Liver (tissue), 3 donors: ENCODE measurements around the gene SENP1.

Experiments used
- EGR1 ChIP-seq, 2 donors: IDR thresholded peaks; 2 replicates each; pipeline ENCODE4 v1.6.1; 2016 to 2018; ENCODE audit warnings: antibody characterized with exemption in 2 of 2, low read depth in 2 of 2
- GABPA ChIP-seq, 2 donors: IDR thresholded peaks in 1 of 2; conservative IDR thresholded peaks in 1 of 2; 2 replicates each; pipeline ENCODE4 v1.6.1; 2016; ENCODE audit warnings: antibody characterized with exemption in 2 of 2, mild to moderate bottlenecking in 1 of 2, moderate library complexity in 1 of 2
- HNF4G ChIP-seq: IDR thresholded peaks from 2 replicates; pipeline ENCODE4 v1.6.1; 2016; ENCODE audit warnings: antibody characterized with exemption
- JUND ChIP-seq, 2 donors: IDR thresholded peaks; 2 replicates each; pipeline ENCODE4 v1.6.1; 2016; ENCODE audit warnings: antibody characterized with exemption in 2 of 2
- RAD21 ChIP-seq, 2 donors: IDR thresholded peaks; 2 replicates each; pipeline ENCODE4 v1.6.1; 2016; ENCODE audit warnings: antibody characterized with exemption in 2 of 2, mild to moderate bottlenecking in 2 of 2
- SP1 ChIP-seq: IDR thresholded peaks from 2 replicates; pipeline ENCODE4 v1.6.1; 2018; ENCODE audit warnings: antibody characterized with exemption, mild to moderate bottlenecking
- TAF1 ChIP-seq: conservative IDR thresholded peaks from 2 replicates; pipeline ENCODE4 v1.6.1; 2016; ENCODE audit warnings: antibody characterized with exemption, mild to moderate bottlenecking
- YY1 ChIP-seq: IDR thresholded peaks from 2 replicates; pipeline ENCODE4 v1.6.1; 2016; ENCODE audit warnings: antibody characterized with exemption, mild to moderate bottlenecking
- TF ChIP-seq, protein P1 (sequence below): fragments of 150-350 bp; IDR thresholded peaks from 2 replicates; pipeline ENCODE4 v1.5.1; 2017; ENCODE audit warnings: improper control_type of control experiment, low read depth, low read length; ENCODE audit not compliant: missing input control
- TF ChIP-seq, protein P2 (sequence below): IDR thresholded peaks from 2 replicates; pipeline ENCODE4 v1.6.1; 2016; ENCODE audit warnings: antibody characterized with exemption, mild to moderate bottlenecking
- TF ChIP-seq, protein P3 (sequence below): IDR thresholded peaks from 2 replicates; pipeline ENCODE4 v1.6.1; 2016; ENCODE audit warnings: antibody characterized with exemption
- TF ChIP-seq, protein P4 (sequence below): IDR thresholded peaks from 2 replicates; pipeline ENCODE4 v1.6.1; 2016; ENCODE audit warnings: antibody characterized with exemption
- TF ChIP-seq, protein P5 (sequence below): IDR thresholded peaks from 2 replicates; pipeline ENCODE4 v1.6.1; 2016; ENCODE audit warnings: antibody characterized with exemption
- donor health status: healthy.
- donor health status: healthy.

DNA sequence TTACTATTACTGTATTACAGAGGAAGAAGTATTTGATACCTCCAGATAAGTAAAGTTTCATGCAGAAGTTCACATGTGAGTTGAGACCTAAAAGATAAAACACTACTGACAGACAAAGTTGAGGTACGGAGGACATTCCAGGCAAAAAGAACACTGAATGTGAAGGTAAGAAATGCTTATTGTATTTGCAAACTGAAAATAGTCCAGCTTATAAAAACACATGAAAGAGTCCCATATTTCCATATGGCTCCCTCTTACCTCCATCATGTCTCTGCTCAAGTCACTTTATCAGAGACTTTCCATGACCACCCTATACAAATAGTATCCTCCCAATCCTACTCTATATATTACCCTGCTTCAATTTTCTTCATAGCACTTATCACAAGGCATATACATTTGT, 35.8 kb downstream of the SENP1 start:
- TF ChIP-seq, protein P1, sequence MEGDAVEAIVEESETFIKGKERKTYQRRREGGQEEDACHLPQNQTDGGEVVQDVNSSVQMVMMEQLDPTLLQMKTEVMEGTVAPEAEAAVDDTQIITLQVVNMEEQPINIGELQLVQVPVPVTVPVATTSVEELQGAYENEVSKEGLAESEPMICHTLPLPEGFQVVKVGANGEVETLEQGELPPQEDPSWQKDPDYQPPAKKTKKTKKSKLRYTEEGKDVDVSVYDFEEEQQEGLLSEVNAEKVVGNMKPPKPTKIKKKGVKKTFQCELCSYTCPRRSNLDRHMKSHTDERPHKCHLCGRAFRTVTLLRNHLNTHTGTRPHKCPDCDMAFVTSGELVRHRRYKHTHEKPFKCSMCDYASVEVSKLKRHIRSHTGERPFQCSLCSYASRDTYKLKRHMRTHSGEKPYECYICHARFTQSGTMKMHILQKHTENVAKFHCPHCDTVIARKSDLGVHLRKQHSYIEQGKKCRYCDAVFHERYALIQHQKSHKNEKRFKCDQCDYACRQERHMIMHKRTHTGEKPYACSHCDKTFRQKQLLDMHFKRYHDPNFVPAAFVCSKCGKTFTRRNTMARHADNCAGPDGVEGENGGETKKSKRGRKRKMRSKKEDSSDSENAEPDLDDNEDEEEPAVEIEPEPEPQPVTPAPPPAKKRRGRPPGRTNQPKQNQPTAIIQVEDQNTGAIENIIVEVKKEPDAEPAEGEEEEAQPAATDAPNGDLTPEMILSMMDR, result no peak
- TF ChIP-seq GABPA (IDR thresholded peaks at IDR 0.05 in 1 of 2, conservative IDR thresholded peaks at IDR 0.05 in 1 of 2) (no peak), YY1 (no peak), EGR1 (IDR thresholded peaks at IDR 0.05; ENCODE audit: low read depth in 2 of 2) (no peak), RAD21 (IDR thresholded peaks at IDR 0.05) (no peak), TAF1 (no peak), SP1 (no peak), JUND (IDR thresholded peaks at IDR 0.05) (no peak), HNF4G (no peak)
- TF ChIP-seq, protein P2, sequence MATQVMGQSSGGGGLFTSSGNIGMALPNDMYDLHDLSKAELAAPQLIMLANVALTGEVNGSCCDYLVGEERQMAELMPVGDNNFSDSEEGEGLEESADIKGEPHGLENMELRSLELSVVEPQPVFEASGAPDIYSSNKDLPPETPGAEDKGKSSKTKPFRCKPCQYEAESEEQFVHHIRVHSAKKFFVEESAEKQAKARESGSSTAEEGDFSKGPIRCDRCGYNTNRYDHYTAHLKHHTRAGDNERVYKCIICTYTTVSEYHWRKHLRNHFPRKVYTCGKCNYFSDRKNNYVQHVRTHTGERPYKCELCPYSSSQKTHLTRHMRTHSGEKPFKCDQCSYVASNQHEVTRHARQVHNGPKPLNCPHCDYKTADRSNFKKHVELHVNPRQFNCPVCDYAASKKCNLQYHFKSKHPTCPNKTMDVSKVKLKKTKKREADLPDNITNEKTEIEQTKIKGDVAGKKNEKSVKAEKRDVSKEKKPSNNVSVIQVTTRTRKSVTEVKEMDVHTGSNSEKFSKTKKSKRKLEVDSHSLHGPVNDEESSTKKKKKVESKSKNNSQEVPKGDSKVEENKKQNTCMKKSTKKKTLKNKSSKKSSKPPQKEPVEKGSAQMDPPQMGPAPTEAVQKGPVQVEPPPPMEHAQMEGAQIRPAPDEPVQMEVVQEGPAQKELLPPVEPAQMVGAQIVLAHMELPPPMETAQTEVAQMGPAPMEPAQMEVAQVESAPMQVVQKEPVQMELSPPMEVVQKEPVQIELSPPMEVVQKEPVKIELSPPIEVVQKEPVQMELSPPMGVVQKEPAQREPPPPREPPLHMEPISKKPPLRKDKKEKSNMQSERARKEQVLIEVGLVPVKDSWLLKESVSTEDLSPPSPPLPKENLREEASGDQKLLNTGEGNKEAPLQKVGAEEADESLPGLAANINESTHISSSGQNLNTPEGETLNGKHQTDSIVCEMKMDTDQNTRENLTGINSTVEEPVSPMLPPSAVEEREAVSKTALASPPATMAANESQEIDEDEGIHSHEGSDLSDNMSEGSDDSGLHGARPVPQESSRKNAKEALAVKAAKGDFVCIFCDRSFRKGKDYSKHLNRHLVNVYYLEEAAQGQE, result no peak
- TF ChIP-seq, protein P3, sequence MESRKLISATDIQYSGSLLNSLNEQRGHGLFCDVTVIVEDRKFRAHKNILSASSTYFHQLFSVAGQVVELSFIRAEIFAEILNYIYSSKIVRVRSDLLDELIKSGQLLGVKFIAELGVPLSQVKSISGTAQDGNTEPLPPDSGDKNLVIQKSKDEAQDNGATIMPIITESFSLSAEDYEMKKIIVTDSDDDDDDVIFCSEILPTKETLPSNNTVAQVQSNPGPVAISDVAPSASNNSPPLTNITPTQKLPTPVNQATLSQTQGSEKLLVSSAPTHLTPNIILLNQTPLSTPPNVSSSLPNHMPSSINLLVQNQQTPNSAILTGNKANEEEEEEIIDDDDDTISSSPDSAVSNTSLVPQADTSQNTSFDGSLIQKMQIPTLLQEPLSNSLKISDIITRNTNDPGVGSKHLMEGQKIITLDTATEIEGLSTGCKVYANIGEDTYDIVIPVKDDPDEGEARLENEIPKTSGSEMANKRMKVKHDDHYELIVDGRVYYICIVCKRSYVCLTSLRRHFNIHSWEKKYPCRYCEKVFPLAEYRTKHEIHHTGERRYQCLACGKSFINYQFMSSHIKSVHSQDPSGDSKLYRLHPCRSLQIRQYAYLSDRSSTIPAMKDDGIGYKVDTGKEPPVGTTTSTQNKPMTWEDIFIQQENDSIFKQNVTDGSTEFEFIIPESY, result no peak
- TF ChIP-seq, protein P4, sequence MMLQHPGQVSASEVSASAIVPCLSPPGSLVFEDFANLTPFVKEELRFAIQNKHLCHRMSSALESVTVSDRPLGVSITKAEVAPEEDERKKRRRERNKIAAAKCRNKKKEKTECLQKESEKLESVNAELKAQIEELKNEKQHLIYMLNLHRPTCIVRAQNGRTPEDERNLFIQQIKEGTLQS, result no peak
- TF ChIP-seq, protein P5, sequence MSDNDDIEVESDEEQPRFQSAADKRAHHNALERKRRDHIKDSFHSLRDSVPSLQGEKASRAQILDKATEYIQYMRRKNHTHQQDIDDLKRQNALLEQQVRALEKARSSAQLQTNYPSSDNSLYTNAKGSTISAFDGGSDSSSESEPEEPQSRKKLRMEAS, result no peak
